Stromal cell of bone marrow (primary cell): ENCODE results near the gene CAPN7.
A peak's percentile ranks its signal among the peaks of the same experiment; 100 is the strongest.

ENCODE experiments used
- DNase-seq: peaks from one replicate; pipeline ENCODE4 v3.0.0-alpha.2; 2012; ENCODE audit warnings: low read depth

CAPN7 gene

GRCh38 chr3:15276028-15276724 is 70.1 kb downstream of the CAPN7 start:
- DNase-seq = no peak

GRCh38 chr3:15277861-15278500 is 71.9 kb downstream of the CAPN7 start:
- no peak for DNase-seq

- no peak for DNase-seq
These were observed 73.2 kb downstream of the CAPN7 start for GRCh38 chr3:15279205-15279604.

- no peak for DNase-seq
These were observed 73.8 kb downstream of the CAPN7 start for GRCh38 chr3:15279671-15280402.

GRCh38 chr3:15280853-15281532 is 74.9 kb downstream of the CAPN7 start:
- no peak for DNase-seq

- DNase-seq = no peak
These were observed 75.8 kb downstream of the CAPN7 start for GRCh38 chr3:15281817-15282216.

DNA sequence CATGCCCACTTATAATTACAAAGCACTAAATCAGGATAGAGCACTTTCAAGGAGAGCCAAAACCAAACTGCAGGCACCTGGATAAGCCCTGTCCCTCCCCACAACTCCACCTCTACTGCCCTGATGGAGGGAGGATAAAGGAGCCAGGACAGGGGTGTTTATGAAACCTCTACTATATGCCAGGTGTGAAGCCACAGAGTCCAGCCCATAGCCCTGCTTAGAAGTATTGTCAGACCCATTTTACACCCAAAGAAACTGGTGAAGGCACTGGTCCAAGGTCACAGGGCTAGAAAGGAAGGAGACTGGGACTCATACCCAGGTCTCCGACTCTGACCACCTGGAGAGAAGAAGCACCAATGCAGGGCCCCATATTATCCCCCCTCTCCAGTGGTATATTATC is 77.7 kb downstream of the CAPN7 start:
- DNase-seq = no peak

GRCh38 chr3:15284121-15284889 is 78.3 kb downstream of the CAPN7 start:
- DNase-seq = no peak

DNA sequence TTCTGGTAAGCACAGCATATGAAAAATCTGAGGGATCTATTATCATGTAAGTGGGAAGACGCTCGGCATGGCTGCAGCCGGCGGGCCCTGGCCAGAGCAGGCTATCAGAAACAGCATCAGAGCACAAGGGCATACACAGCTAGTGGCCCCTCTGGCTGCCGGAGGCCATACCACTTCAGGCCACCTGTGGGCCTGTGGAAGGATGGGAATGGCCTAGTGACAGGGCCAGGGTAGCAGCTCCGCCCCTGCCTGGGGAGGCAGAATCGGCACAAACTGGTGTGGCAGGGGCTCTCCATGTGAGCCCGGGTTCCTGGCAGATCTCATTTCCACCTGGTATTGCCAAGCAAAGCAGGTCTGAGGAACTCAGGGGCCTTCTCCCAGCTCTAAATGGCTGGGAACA is 80.0 kb downstream of the CAPN7 start:
- DNase-seq = no peak

DNA sequence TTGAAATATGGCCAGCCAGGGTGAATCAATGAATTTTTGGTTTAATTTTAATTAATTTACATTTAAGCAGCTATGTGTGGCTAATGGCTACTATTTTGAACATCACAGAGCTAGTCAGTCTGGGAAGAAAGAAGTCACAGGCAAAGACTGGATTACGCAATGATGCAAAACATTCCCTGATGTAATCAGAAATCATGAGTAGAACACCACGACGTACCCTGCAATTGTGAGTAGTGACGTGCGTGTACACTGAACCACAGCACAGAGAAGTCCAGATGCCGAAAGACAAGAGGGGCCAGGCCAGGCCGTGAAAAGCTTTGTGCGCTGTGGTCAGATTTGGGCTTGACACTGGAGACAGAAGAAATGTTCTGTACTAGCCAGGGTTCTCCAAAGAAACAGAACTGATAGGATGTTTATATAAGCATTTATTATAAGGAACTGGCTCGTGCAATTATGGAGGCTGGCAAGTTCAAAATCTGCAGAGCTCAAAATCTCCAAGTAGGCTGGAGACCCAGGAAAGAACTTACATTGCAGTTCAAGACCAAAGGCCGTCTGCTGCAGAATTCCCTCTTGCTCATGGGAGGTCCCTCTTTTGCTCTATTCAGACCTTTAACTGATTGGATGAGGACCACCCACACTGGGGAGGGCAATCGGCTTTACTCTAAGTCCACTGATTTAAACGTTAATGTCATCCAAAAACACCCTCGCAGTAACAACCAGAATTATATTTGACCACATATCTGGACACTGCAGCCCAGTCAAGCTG is 81.7 kb downstream of the CAPN7 start:
- DNase-seq = peak; percentile 94

DNA sequence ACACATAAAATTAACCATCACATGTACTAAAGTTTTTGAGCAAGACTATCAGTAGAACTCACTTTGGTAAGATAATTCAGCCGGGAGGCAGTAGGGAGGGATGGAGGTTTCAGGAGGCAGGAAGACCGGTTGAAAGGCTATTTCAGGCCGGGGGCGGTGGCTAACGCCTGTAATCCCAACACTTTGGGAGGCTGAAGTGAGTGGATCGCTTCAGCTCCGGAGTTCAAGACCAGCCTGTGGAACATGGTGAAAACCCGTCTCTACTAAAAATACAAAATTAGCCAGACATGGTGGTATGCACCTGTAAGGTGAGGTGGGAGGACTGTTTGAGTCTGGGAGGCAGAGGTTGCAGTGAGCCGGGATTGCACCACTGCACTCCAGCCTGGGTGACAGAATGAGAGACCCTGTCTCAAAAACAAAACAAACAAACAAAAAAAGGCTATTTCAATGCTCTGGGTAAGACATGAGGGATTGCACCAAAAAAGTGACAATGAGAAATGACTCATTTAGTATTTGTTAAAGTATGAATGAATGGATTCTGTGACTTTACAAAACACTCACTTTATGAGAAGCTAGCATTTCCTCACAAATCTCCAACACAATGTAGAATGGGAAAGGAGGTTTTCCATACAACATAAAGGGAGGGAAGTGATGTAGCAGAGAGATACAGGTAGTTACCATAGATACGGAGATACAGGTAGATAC is 82.4 kb downstream of the CAPN7 start:
- DNase-seq = no peak

DNA sequence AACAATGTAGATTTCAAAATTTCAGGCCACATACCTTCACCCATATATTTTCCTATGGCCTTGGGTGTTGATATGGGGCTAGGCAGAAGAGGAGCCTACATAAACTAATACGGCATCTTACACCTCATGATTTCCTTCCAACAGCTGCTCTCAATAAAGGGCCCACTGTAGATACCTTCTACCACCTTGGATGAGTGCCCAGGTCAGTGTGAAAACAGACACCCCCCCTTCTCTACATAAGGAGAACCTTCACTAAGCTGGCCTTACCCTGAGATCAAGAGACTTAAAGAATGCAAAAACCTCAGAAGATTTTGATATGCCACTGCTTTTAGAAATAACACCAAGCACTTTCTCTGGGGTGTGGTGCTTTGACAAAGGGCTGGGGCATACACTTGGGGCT is 83.6 kb downstream of the CAPN7 start:
- no peak for DNase-seq

DNA sequence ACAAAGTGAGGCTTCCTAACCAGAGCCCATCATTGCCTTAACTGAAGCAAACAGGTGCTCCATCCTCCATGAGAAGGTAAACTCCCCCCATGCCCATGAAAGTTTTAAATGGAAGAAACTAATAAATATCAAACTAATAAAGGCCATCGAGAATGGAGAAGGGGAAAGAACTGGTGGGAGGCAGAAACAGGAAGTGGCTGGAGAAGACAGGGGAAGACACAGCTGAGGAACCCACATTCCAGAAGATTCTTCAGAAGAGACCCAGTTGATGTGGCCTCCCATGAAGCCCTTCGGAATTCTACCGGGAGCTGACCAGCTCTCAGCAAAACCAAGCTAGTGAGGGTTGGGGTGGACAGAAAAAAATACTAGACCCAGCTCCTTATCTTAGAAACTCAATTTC is 84.7 kb downstream of the CAPN7 start:
- DNase-seq = no peak

DNA sequence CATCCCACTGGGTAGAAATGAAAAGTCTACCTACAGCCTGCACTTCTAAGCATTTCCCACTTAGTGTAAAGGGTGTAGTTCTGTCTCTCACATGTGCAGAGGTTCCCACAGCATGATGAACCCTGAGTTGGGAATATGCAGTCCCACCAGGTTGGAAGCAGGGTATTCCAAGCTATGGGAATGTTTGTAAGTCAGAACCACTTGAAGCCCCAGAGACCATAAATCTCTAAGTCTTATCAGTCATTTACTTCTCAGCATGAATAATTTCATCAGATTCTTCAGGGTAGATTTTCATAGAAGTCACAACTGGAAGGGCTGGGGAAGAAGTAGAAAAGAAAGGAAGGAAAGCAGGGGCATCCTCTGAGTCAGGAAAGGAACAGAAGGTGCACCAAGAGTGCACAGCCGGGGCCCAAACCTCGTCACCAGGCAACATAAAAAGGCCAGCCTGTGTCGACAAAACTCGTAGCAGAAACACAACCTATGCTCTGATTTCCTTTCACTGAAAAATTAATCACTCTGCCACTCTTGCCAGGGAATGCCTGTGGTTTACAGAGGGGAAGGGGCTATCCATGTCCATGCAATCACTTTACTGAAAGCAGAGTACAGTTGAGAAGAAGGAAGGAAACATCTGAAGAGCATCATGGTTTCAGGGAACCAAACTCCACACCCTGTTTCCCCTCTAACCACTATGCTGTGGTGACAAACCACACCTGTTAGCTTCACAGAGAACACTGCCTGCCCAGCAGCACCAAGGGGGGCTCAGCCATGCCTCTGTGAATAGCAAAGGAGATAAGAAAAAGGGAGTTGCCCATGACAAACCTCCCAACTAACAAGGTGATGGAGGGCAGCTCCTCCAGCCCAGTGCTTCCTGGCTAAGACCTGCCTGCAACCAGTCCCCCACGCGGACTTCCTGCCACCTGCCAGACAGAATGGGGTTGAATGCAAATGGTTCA is 85.8 kb downstream of the CAPN7 start:
- DNase-seq = no peak

DNA sequence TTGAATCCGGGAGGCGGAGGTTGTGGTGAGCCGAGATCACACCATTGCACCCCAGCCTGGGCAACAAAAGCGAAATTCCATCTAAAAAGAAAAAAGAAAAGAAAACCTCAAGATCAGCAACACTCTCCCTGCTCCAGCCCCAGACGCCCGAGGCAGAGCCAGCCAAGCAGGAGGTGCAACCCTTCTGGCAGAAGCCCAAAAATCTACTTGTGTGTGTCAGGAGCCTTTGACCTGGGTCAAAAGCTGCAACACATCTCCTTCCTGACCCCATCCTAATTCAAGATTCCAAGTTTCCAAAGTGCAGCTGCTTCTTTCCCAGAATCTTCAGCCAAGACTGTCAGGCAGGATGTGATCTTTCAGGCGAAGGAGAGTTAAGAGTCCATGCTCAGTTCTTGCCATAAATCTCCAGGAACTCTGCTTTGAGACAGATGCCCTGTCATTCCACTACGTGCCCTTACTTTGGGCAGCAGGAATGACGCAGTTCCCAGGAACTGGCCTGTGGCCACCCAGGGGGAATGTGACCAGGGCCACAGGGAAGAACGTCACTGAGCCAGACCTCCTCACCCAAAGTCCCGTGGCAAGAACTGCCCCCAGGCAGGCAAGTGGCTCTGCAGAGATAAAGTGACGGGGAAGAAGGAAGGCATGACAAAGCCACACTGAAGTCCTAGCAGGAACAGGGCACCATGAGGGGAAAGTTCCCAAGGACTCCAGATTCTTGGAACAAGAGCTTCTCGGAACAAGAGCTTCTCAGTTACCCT is 86.9 kb downstream of the CAPN7 start:
- no peak for DNase-seq

DNA sequence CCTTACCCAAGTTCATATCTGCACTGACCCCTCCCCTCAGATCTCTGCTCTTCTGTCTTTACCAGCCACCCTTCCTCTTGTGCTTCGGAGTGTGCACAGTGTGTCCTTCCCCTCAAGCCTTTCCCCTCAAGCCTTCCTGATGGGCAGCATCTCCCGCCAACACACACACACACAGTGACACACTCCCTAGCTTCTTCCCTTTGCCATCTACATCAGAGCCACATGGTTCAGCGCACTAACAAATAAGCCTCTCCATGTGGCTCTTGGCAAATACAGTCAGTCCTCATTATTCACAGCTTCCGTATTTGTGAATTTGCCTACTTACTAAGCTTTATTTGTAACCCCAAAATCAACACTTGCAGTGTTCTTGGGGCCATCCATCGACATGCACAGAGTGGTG is 88.9 kb downstream of the CAPN7 start:
- no peak for DNase-seq

DNA sequence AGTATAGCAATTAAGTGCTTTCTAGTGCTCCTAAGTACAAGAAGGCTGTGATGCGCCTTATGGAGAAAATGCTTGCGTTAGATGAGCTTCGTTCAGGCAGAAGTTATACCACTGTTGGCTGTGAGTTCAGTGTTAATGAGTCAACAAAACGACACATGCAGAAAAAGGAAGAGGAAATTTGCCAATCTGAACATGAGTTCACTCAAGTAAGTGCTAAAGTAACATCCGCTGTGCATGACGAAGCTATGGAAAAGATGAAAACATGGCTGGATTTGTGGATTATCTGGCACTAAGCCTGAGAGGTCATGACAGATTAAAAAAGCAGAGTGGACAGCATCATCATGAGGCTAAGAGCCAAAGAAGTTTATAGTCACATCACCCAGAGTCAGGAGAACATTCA is 89.5 kb downstream of the CAPN7 start:
- DNase-seq = peak; percentile 91

- DNase-seq = no peak
These were observed 91.7 kb downstream of the CAPN7 start for GRCh38 chr3:15297608-15298350.
